ENCODE results near the gene RRN3.
"Not testable (repeated sequence)": the region's sequence is repeated elsewhere in the genome, so short reads cannot be mapped to it uniquely, and the experiment has no call there.

GRCh38 chr16:15024858-15025199 is 69.2 kb downstream of the RRN3 start:
- TF ChIP-seq POLR2A (IDR thresholded peaks at IDR 0.05); CTCF (IDR thresholded peaks at IDR 0.05 in 8 of 11, conservative IDR thresholded peaks at IDR 0.05 in 3 of 11): not testable (repeated sequence)

Measured in spleen (tissue), 7 donors.